Measurements from ENCODE around the gene CSNK1D.

CSNK1D gene

GRCh38 chr17:82249896-82250581 lies 23.5 kb downstream of the CSNK1D start:
- DNase-seq, result no peak

GRCh38 chr17:82248815-82249674 lies 24.5 kb downstream of the CSNK1D start:
- DNase-seq, result no peak

GRCh38 chr17:82247856-82248671 lies 25.4 kb downstream of the CSNK1D start:
- DNase-seq, result no peak

- no peak for DNase-seq
These were observed 26.2 kb downstream of the CSNK1D start for GRCh38 chr17:82247182-82247823.

- DNase-seq, result no peak
These were observed 26.9 kb downstream of the CSNK1D start for GRCh38 chr17:82246365-82247181.

GRCh38 chr17:82246040-82246364 lies 27.5 kb downstream of the CSNK1D start:
- no peak for DNase-seq

GRCh38 chr17:82245134-82246039 lies 28.1 kb downstream of the CSNK1D start:
- DNase-seq, result no peak

- DNase-seq, result peak; percentile 57
These were observed 28.9 kb downstream of the CSNK1D start for GRCh38 chr17:82244413-82245133.

GRCh38 chr17:82243648-82244412 lies 29.7 kb downstream of the CSNK1D start:
- DNase-seq, result no peak

GRCh38 chr17:82242977-82243647 lies 30.4 kb downstream of the CSNK1D start:
- DNase-seq, result no peak

- DNase-seq, result no peak
These were observed 30.9 kb downstream of the CSNK1D start for GRCh38 chr17:82242698-82242976.

- DNase-seq, result no peak
These were observed 31.4 kb downstream of the CSNK1D start for GRCh38 chr17:82241926-82242697.

- peak; percentile 64 for DNase-seq
These were observed 32.1 kb downstream of the CSNK1D start for GRCh38 chr17:82241183-82241925.

- DNase-seq, result no peak
These were observed 32.9 kb downstream of the CSNK1D start for GRCh38 chr17:82240506-82241182.

- no peak for DNase-seq
These were observed 33.5 kb downstream of the CSNK1D start for GRCh38 chr17:82239926-82240505.

GRCh38 chr17:82239401-82239925 lies 34.0 kb downstream of the CSNK1D start:
- no peak for DNase-seq
